Erythroblast (primary cell): Measurements from ENCODE around the gene RNF114.
"Not testable (repeated sequence)": the region's sequence is repeated elsewhere in the genome, so short reads cannot be mapped to it uniquely, and the experiment has no call there.

Experiments
- DNase-seq, 2 experiments: peaks; one replicate each; lab custom pipeline; 2025; lab: John Stamatoyannopoulos, UW
- GATA1 ChIP-seq: IDR thresholded peaks from 2 replicates; pipeline ENCODE4 v1.6.1; 2011; ENCODE audit warnings: low read depth, mild to moderate bottlenecking, control low read depth, low read length, moderate library complexity
- POLR2A ChIP-seq: IDR thresholded peaks from 2 replicates; pipeline ENCODE4 v1.6.1; 2011; ENCODE audit warnings: mild to moderate bottlenecking, low read length

Gene RNF114

DNA sequence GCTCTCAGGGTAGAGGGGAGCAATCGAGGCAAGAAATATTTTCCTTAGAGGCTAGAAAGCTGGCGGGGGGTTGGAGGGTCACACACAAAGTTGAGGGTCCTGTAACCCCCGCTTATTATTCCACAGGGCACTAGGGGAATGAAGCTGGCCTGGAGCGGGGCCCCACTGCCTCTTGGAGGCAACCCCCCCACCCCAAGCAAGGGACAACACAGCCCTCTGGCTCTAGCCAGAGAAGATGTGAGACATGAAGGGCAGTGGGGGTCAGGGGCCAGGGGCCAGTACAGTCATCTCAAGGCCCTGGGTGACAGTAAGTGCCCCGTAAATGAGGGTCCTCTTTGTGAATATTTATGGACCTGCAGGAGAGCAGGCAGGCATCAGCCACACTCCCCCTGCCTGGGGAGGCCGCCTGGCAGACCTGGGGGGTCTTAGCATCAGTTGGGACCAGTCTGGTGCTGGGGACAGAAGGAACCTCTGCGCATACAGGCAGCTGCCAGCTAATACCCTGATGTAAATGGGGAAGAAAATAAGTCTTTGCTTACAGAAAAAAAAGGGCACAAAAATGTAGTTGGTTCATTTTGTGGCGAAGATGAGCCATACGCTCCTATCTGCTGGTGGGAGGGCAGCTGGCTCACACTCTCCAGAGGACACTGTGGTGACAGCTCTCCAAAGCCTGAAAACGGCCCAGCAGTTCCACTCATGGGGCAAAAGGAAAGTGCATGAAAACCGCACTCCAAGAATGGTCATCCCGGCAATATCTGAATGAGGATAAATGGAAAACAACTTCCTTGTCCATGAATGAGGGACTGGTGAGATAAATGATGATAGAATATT is 42.7 kb upstream of the RNF114 start:
- DNase-seq, result no peak
- no peak for TF ChIP-seq GATA1
- TF ChIP-seq POLR2A, result no peak

DNA sequence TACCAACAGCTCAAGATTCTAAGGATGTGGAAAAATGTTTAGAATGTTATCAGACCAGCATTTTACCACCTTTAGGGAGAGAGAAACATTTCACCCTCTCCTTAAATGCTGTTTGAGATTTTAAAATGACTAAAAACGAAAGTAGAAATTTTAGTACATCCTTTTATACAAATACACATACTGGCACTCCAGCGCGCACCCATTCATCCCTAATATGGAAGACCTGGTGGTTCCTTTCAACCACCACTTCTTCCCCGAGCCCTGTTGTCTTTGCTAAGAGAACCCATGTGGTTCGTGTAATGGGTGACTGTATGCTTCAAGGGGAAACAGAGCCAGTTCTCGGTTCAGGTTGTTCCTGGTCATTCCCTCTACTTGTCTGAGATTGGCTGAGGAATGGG is 42.1 kb upstream of the RNF114 start:
- TF ChIP-seq GATA1, result no peak
- TF ChIP-seq POLR2A, result no peak
- no peak for DNase-seq

- not testable (repeated sequence) for DNase-seq
Observed at GRCh38 chr20:49895474-49896093, 40.6 kb upstream of the RNF114 start.

- no peak for TF ChIP-seq GATA1
- TF ChIP-seq POLR2A, result no peak
- DNase-seq, result no peak
Observed at GRCh38 chr20:49896204-49896603, 40.0 kb upstream of the RNF114 start.

GRCh38 chr20:49899541-49900383 is 36.4 kb upstream of the RNF114 start:
- DNase-seq, result no peak
- TF ChIP-seq GATA1 (no peak), POLR2A (no peak)

DNA sequence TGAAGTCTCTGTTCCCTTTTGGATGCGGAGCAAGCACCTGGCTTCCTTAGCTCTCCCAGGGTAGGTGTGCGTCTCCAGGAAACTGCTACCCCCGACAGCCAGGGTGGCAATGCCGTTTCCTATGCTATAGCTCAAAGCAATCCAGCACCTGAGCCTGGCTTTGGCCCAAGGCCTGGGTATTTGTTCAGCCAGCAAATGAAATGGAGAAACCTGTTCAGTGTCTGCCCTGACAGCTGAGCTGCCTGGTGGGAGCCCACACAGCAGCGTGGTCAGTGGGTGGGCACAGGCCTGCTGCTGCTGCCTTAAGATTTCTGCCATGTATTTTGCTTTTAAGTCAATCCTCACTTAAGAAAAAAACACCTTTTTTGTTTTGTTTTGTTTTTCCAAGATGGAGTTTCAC is 34.6 kb upstream of the RNF114 start:
- no peak for DNase-seq
- TF ChIP-seq POLR2A (no peak), GATA1 (no peak)

GRCh38 chr20:49904440-49905214 is 31.6 kb upstream of the RNF114 start:
- TF ChIP-seq GATA1 (no peak), POLR2A (no peak)
- DNase-seq, result no peak

GRCh38 chr20:49905415-49906091 is 30.6 kb upstream of the RNF114 start:
- no peak for TF ChIP-seq POLR2A
- TF ChIP-seq GATA1, result no peak
- DNase-seq, result no peak

- DNase-seq, result no peak
- no peak for TF ChIP-seq POLR2A
- no peak for TF ChIP-seq GATA1
Observed at GRCh38 chr20:49906101-49906604, 30.0 kb upstream of the RNF114 start.

DNA sequence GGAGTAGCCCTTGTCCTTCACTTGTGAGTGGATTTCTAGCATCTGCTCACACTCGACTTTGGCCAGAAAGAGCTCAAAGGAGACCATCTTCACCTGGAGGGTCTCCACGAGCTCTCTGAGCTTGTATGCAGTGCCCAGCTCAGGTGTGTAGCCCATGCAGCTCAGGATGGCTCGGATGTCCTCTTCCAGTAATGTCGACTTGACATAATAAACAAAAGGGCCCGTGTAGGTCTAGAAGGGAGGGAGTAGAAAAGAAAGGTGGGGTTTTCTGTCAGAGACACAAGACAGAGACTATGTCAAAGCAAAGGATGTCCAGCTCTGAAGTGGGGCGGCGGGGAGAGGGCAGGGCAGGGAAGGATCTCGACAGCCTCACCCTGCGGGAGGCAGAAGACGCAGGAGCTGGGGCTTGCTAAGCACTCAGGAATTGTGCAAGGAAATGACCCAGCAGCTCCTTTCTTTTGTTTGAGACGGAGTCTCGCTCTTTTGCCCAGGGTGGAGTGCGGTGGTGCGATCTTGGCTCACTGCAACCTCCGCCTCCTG is 29.5 kb upstream of the RNF114 start:
- no peak for DNase-seq
- no peak for TF ChIP-seq POLR2A
- TF ChIP-seq GATA1, result no peak

DNA sequence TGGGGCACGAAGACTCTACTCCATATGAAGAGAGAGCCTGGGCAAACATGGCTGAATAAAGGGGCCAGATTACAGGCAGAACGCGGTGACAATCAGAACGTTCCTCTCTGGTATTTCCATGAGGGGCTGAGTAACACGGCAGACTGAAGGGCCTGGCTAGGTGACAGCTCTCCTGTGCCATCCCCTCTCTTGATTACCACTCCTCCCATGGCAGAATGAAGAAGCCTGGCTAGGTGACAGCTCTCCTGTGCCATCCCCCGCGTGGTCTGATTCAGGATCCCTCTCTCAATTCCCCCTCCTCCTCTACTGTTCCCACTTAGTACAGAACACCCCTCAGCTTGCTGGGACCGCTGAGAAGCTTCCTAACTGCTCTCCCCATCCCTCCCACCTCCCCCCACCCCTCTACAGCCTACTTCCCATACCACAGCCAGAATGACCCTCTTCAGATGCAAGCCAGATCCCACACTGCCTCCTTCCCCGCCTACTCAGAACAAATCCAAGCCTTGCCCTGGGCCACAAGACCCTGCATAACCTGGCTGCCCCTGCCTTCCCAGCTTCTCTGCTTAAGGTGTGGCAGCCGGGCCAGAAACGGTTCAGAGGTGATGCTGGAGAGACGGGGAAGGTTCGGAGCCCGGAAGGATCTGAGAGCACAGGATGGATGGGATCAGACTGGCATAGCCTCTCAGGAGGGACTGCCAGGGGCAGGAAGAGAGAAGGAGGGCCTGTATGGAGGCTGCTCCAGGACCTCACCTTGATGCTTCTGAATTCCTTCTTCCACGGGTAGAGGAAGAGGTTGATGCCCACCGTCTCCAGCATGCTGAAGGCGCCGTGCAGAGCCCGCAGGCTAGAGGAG is 28.6 kb upstream of the RNF114 start:
- TF ChIP-seq POLR2A (no peak), GATA1 (no peak)
- DNase-seq, result no peak

GRCh38 chr20:49908258-49908565 is 28.0 kb upstream of the RNF114 start:
- TF ChIP-seq POLR2A (no peak), GATA1 (no peak)
- DNase-seq, result no peak
